Measurements from ENCODE around the gene CDH11.

DNA sequence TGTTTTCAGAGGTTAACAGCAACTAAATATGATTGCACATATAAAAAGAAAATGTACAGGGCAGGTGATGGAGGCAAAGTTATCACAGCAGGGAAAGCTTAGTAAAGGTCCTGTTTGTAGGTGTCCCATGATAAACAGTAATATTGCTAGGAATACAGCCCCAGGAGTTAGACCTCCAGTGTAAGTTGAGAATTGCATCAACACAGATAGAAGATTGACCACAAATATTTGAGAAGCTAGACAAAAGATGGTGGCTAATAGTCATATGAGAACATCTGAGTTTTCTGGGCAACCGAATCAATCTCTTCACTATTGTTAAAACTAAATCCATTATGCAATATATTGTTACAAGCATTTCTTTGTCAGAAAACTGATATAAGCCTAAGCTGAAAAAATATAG is 152.6 kb downstream of the CDH11 start:
- TF ChIP-seq, protein P1, sequence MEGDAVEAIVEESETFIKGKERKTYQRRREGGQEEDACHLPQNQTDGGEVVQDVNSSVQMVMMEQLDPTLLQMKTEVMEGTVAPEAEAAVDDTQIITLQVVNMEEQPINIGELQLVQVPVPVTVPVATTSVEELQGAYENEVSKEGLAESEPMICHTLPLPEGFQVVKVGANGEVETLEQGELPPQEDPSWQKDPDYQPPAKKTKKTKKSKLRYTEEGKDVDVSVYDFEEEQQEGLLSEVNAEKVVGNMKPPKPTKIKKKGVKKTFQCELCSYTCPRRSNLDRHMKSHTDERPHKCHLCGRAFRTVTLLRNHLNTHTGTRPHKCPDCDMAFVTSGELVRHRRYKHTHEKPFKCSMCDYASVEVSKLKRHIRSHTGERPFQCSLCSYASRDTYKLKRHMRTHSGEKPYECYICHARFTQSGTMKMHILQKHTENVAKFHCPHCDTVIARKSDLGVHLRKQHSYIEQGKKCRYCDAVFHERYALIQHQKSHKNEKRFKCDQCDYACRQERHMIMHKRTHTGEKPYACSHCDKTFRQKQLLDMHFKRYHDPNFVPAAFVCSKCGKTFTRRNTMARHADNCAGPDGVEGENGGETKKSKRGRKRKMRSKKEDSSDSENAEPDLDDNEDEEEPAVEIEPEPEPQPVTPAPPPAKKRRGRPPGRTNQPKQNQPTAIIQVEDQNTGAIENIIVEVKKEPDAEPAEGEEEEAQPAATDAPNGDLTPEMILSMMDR (IDR thresholded peaks at IDR 0.05): no peak
- TF ChIP-seq POLR2A (IDR thresholded peaks at IDR 0.05): no peak

All from thyroid gland (tissue), 4 donors.